HL-60/S4 (cell line): ENCODE results near the gene C16orf95.
"Not testable (repeated sequence)": the region's sequence is repeated elsewhere in the genome, so short reads cannot be mapped to it uniquely, and the experiment has no call there.

Experiments
- in situ Hi-C: fragments of 300-500 bp; cut with MboI; formaldehyde crosslinking; loops from 2 replicates; pipeline ENCODE4 v1.14.3; 2022; ENCODE audit warnings: low sequenced_read_pairs

C16orf95 gene

DNA sequence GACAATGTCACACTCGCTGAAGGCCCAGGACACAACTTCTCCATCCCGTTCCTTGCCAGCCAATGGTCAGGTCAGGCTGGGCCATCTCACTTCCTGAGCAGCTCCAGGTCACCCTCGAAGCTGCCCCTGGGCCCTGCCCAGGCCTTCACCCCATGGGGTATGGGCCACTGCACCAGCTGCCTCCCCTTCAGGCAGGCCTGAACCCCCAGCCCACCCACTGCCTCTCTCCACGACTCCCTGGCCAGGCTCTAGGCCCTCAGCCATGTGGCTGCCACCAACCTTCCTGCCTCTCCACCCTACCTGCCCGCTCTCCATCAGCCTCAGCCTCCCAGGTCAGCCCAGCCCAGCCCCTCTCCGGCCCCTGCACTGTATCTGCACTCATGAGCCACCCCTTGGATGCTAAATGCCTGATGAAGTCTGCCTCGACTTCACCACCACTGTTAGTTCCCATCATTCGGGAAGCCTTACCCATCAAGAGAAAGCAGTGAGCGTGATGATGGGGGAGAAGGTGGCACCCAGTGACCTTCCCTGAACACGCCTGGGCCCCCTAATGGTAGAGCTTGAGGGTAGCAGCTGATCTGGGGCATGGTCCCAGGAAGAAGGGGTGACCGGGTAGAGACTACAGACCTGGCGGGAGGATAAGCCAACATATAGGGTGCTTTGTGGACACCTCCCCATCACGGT lies 30.9 kb upstream of the C16orf95 start:
- in situ Hi-C loops: no loop called here

- in situ Hi-C loops: no loop called here
Observed at GRCh38 chr16:87346517-87347060, 29.4 kb upstream of the C16orf95 start.

DNA sequence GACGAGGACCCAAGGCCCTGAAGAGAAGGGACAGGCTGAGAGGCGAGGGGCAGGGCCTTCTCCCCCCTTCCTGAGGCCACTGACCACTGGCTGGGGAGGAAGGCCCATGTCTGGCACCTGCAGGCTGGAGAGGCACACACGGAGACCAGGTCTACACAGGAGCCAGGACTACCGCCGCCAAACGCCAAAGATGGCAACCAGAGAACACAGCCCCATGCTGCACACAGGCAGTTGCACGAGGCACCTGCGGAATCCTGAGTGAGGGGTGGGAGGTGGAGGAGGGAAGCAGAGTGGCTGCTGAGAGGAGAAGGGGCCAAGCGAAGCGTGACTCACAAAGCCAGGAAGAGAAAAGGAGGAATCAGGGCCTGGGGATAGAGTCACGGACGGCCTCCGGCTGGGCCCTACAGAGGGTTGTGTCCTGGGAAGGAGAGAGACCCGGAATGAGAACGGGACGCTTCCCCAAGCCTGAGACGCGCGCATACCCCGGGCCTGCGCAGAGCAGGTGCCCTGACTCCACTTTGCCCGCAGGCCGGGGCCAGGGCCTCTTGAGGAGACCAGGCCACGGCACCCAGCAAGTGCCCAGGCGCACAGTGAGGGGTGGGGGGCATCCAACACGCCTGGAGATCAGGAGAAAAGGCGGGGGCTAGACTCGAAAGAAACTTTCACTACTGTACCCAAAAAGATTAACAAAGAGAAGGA lies 28.7 kb upstream of the C16orf95 start:
- in situ Hi-C loops: no loop called here

GRCh38 chr16:87344931-87345631 lies 27.9 kb upstream of the C16orf95 start:
- in situ Hi-C loops: no loop called here

DNA sequence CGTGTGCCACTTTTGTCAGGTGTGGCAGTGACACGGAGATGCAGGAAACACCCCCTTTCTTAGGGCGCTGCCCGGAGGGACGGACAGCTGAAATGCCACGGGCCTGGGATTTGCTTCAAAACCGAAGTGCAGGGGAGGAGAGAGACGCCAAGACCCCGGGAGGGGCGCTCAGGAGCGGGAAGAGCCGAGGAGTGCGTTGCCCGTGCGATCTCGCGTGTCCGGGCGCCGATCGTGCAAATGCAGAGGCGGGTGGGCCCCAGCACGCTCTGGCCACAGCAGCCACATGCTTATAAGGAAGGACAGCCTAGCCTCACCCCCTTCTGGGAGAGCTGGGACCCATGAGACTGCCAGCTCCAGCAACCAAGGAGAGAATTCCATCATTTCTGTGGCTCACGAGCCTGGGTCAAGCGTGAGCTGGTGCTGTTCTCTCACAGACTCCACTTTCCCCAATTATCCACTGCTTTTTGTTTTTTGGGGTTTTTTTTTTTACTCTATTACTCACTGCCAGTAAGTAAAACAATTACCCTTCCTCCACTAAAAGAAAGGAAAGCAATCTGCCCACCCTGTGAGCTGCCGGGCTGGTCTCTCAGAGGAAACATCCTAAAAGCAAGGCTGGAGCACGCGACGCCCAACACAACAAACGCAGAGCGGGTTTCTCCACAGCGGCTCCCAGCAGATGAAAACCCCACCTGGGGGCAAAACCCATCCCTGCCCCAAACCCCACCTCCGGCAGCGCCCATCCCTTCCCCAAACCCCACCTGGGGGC lies 27.2 kb upstream of the C16orf95 start:
- in situ Hi-C loops: no loop called here

DNA sequence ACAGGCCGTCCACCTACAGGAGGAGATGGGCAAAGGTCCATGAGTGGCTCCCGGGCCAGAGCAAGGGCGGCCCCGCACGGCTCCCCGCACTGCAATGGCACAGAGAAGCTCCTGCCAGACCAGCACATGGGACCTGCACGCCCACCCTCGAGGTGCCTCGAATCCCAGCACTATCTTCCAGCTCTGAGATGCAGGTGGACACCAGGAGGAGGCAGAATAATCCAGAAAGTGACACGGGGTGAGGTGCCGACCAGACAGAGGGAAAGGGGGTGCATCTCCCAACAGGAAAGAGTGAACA lies 26.5 kb upstream of the C16orf95 start:
- in situ Hi-C loops: no loop called here

- in situ Hi-C loops: no loop called here
Observed at GRCh38 chr16:87342978-87343752, 26.0 kb upstream of the C16orf95 start.

DNA sequence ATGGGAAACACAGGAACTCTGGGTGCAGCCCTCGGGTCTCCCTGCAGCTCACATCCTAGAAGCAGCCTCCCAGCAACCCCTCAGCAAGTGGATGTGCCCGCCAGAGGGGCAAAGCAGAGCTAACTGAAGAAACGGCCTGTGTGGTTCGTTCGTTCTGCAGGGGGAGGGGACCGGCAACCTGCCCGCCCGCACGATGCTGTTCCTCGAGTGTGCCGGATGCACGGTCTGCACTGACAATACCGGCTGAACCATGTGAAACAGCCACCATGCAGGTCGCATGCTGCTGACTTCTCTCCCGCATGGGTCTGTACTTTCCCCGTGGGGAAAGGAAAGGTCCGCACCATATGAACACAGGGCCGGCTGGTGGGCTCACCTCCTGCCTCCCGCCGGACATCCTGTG lies 25.3 kb upstream of the C16orf95 start:
- in situ Hi-C loops: no loop called here

DNA sequence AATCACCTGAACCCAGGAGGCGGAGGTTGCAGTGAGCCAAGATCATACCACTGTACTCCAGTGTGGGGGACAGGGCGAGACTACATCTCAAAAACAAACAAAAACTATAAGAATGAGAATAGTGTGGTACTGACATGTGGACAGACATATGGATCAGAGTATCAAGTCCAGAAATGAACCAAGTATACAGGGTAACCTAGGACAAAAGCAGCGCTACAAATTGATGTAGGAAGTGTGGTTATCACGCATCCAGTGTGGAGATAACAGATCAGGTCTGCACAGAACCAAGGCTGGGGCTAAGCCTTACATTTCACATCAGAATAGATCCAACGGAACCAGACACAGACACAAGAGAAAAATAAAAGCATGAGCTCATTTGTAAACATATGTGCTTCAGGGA lies 23.0 kb upstream of the C16orf95 start:
- in situ Hi-C loops: no loop called here

DNA sequence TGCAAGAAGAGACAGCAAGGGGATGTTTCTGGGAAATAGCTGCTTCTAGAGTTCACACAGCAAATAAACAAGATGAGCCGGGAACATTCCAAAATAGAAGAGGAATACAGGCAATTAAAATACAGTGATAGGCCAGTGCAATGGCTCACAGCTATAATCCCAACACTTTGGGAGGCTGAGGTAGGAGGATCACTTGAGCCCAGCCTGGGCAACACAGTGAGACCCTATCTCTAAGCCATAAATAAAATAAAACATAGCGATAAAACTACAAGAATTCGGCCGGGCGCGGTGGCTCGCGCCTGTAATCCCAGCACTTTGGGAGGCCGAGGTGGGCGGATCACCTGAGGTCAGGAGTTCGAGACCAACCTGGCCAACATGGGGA lies 22.5 kb upstream of the C16orf95 start:
- in situ Hi-C loops: not testable (repeated sequence)

GRCh38 chr16:87339086-87339723 lies 22.0 kb upstream of the C16orf95 start:
- in situ Hi-C loops: no loop called here

DNA sequence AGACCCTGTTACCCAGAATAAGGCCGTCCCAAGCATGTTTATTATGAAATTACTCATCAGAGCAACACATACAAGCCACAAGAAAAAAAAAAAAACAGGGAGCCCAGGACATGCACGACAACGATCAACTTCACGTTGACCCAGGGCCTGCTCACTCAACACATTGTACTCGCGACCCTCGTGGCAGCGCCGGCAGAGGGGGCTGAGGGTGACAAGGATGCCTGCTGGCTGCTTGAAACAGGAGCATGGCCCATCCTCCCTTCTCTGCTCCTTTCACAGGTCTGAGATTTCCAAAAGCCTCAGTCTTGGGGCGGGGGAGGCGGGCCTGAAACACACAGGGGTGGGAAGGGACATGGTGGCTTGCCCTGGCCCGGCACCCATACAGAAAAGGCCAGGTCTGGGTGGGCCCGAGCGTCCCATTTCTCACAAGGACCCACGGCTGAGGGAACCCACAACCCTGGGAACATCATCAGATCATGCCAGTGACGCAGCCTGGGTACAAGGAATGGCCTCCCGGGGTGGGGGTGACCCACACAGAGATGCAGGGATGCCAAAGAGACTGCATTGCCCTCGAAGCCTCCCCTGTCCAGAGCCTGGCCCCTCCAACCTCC lies 21.1 kb upstream of the C16orf95 start:
- in situ Hi-C loops: no loop called here

DNA sequence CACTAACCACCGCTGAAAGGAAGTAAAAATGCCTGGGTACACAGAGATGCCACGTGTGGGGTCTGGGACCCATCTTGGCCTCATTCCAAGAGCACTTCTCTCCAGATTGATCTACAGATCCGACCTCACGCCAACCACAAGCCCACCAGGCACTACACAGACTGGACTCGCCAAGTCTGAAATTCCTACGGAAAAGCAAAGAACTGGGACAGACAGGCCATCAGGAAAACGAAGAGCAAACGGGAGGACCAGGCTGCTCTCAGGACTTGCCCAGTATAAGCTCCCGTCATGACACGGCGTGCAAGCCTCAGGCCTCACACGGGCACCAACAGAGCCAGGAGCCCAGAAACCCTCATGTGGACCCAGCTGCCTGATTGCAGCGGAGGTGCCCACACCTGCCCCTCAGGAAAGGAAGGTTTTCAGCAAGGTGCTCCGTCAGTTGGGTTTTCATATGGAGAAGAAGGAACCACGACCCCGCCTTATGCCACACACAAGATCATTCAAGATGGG lies 20.1 kb upstream of the C16orf95 start:
- in situ Hi-C loops: no loop called here

GRCh38 chr16:87336434-87337240 lies 19.4 kb upstream of the C16orf95 start:
- in situ Hi-C loops: no loop called here

DNA sequence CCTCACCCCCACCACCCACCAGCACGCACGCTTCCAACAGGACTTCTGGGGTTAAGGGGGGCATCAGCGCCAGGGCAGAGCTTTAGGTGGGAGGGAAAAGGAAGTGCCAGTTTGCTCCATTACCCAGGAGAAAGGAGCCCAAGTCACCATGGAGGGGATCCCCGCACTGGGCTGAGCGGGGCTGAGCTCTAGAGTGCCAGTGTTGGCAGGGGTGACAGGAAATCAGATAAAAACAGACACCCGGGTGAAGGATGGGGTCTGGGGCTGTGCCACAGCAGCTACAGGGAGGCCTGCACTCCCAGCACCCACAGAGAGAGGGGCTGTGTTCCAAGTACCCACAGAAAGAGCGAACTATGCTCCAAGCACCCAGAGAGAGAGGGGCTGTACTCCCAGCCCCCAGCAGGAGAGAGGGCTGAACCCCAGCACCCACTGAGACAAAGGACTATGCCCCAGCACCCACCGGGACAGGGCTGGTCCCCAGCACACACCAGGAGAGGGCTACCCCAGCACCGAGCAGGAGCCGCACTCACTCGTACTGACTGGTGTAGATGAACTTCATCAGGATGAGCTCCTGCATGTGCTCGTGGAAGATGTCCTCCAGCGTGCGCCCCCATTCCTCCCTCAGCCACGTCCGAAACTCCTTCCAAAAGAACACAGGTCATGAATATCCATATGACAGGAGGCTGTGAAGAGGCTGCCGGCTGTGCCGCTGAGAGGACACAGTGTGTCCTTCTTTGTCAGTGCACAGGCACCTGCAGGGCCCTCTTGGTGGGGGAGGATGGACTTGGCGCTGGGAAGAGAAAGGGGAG lies 18.6 kb upstream of the C16orf95 start:
- in situ Hi-C loops: no loop called here

GRCh38 chr16:87334651-87335624 lies 17.7 kb upstream of the C16orf95 start:
- in situ Hi-C loops: no loop called here
